GM12865 (cell line): ENCODE measurements around the gene SNX9.

ENCODE experiments used
- DNase-seq: peaks from one replicate; pipeline ENCODE4 v3.0.0; 2010; ENCODE audit warnings: low read depth
- H3K4me3 ChIP-seq: 2 replicates; pipeline ENCODE4 v1.5.1; 2011; ENCODE audit warnings: mild to moderate bottlenecking, low read depth, low read length, control low read depth
- CTCF ChIP-seq: IDR thresholded peaks from 2 replicates; pipeline ENCODE4 v1.5.1; 2011; ENCODE audit warnings: low read length, control low read depth, low read depth, inconsistent platforms; ENCODE audit not compliant: insufficient read depth; ENCODE audit errors: missing control alignments

Gene SNX9

GRCh38 chr6:157921685-157922367 lies 98.8 kb downstream of the SNX9 start:
- no peak for DNase-seq
- TF ChIP-seq CTCF, result no peak
- no peak overlapping the region for H3K4me3 ChIP-seq

- TF ChIP-seq CTCF, result no peak
- no peak for DNase-seq
- H3K4me3 ChIP-seq, result no peak overlapping the region
Measured at GRCh38 chr6:157925771-157926170, 102.7 kb downstream of the SNX9 start.

GRCh38 chr6:157927011-157927410 lies 104.0 kb downstream of the SNX9 start:
- no peak overlapping the region for H3K4me3 ChIP-seq
- DNase-seq, result no peak
- no peak for TF ChIP-seq CTCF

GRCh38 chr6:157928428-157928827 lies 105.4 kb downstream of the SNX9 start:
- TF ChIP-seq CTCF, result no peak
- no peak overlapping the region for H3K4me3 ChIP-seq
- no peak for DNase-seq

GRCh38 chr6:157929076-157929475 lies 106.0 kb downstream of the SNX9 start:
- no peak overlapping the region for H3K4me3 ChIP-seq
- no peak for TF ChIP-seq CTCF

GRCh38 chr6:157929765-157930319 lies 106.8 kb downstream of the SNX9 start:
- DNase-seq, result no peak
- no peak overlapping the region for H3K4me3 ChIP-seq
- TF ChIP-seq CTCF, result no peak

More at GRCh38 chr6:157929076-157929475, 106.0 kb downstream of the SNX9 start:
- no peak for DNase-seq

- TF ChIP-seq CTCF, result no peak
- H3K4me3 ChIP-seq, result no peak overlapping the region
- no peak for DNase-seq
Measured at GRCh38 chr6:157935786-157936185, 112.7 kb downstream of the SNX9 start.
